Hypothalamus (tissue), 51 donors: ENCODE data around the gene CRYZL1.
A peak's percentile ranks its signal among the peaks of the same experiment; 100 is the strongest.

Experiments
- DNase-seq, 51 donors: peaks; one replicate each; lab custom pipeline; 2025; lab: John Stamatoyannopoulos, UW

The CRYZL1 gene

DNA sequence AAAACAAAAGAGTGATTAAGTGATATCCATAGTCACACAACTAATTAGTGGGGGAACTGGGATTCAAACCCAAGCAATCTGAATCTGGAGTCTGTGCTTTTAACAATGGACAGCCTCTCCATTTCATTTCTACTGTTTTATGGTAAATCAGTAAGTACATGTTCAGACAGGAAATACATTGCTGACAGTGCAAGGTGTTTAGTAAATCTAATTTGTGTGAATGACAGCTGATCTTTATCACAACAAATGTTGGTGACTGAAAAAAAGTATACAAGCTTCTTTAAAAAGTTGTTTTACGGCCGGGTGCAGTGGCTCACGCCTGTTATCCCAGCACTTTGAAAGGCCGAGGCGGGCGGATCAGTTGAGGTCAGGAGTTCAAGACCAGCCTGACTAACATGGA, 73.6 kb downstream of the CRYZL1 start:
- DNase-seq: no peak

- DNase-seq: no peak
Observed at GRCh38 chr21:33566514-33566913, 75.0 kb downstream of the CRYZL1 start.

GRCh38 chr21:33562389-33562788, 79.2 kb downstream of the CRYZL1 start:
- no peak for DNase-seq

DNA sequence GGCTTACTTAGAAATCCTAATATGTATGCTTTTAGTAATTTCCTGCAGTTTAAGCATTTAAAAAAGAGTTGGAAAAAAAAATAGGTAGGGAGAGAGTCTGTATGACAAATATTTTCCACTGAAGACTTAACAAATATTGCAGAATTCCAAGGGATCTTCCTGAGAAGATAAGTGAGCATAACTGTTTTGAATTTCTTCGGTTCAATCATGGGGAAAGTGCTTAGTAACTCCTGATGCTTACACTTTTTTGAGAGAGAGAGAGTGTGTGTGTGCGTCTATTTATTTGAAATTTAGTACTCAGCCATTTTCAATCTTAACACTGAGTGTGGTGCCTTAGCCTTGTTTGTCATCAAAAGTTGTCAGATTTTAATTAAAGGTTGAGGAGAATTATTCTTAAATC, 80.2 kb downstream of the CRYZL1 start:
- no peak for DNase-seq

DNA sequence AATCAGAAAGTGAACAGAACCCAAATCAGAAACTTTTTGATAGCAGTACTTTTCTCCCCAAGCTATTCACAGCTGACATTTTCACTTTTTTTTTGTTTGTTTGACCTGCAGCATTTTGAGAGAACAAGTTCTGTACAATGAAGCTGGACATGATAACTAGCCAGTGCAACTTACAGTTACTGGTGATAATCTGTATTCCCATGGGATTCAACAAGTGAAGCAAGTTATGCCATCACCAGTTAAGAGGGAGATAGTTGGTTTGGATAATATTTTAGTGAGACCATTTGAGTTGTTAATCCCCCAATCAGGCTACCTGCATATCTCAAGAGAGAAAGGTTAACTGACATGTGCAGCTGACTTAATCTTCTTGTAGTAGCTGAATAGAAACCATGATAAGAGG, 80.6 kb downstream of the CRYZL1 start:
- no peak for DNase-seq

DNA sequence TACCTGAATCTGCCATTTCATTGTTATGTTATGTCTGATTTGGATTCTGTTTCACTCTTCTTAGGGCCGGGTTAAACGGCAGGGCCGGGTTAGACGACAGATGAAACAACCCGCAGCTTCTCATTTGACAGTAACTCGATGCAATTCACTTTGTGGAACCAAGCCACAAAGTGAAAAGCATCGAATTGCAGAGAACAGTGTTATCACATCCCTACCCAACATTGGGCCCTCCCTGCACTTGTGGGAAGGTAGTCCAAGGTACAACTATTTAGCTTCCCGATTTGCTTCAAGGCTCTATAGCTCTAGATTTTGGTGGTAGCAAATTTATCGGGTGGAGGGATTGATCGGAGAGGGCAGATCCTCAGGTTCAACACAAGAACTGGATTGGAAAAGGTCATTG, 81.7 kb downstream of the CRYZL1 start:
- no peak for DNase-seq

DNA sequence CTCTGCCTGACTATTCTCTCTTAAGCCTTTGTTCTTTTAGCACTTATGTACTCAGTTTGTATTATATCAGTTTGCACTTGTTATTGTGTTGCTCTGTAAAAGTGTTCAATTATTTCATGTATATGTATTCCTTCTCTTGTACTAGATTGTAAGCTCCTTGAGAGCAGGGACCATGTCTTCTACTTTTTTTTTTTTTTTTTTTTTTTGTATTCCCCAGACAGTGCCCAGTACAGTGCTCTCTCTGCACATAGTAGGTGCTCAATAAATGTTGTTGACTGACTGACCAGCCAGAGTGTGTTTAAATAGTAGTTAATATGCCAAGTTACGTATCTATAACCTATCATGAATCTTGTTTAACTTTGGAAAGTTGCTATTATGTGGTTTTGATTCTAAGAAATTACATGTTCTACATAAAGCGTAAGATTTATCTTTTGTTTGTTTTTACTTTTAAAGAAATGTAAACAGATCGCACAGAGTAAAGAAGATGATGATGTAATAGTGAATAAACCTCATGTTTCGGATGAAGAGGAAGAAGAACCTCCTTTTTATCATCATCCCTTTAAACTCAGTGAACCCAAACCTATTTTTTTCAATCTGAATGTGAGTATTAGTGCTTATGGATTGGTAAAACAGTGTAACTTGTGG, 82.6 kb downstream of the CRYZL1 start:
- no peak for DNase-seq

DNA sequence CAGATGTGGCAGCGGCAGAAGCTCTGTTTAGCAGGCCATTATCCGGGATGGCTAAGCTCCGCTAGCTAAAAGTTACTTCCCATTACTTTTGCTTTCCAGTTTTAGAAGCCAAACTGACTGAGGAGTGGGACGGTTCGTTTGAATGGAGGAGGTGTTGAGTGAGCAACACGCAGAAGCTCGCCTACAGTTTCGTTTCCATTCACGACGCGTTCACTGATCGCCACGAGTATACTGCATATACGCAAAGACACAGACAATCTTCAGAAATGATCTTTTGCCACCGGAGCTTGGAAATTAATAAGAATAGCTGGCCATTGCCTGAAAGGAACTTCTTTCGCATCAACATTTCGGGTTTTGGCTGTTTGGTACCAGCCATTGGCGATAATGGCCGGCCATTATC, 84.1 kb downstream of the CRYZL1 start:
- no peak for DNase-seq

GRCh38 chr21:33554982-33555344, 86.6 kb downstream of the CRYZL1 start:
- no peak for DNase-seq

DNA sequence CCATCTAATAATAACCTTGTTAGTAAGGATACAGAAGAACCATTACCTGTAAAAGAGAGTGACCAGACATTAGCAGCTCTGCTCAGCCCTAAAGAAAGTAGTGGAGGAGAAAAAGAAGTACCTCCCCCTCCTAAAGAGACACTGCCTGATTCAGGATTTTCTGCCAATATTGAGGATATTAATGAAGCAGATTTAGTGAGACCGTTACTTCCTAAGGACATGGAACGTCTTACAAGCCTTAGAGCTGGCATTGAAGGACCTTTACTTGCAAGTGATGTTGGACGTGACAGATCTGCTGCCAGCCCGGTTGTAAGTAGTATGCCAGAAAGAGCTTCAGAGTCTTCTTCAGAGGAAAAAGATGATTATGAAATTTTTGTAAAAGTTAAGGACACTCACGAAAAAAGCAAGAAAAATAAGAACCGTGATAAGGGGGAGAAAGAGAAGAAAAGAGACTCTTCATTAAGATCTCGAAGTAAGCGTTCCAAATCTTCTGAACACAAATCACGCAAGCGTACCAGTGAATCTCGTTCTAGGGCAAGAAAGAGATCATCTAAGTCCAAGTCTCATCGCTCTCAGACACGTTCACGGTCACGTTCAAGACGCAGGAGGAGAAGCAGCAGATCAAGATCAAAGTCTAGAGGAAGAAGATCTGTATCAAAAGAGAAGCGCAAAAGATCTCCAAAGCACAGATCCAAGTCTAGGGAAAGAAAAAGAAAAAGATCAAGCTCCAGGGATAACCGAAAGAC, 87.1 kb downstream of the CRYZL1 start:
- DNase-seq: no peak

DNA sequence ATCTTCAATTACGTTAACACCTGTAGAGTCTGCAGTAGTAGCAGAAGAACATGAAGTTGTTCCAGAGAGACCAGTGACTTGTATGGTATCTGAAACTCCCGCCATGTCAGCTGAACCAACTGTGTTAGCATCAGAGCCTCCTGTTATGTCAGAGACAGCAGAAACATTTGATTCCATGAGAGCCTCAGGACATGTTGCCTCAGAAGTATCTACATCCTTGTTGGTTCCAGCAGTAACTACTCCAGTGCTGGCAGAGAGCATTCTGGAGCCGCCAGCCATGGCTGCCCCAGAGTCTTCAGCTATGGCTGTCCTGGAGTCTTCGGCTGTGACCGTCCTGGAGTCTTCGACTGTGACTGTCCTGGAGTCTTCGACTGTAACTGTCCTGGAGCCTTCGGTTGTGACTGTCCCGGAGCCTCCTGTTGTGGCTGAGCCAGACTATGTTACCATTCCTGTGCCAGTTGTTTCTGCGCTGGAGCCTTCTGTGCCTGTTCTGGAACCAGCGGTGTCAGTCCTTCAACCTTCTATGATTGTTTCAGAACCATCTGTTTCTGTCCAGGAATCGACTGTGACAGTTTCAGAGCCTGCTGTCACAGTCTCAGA, 88.4 kb downstream of the CRYZL1 start:
- no peak for DNase-seq

DNA sequence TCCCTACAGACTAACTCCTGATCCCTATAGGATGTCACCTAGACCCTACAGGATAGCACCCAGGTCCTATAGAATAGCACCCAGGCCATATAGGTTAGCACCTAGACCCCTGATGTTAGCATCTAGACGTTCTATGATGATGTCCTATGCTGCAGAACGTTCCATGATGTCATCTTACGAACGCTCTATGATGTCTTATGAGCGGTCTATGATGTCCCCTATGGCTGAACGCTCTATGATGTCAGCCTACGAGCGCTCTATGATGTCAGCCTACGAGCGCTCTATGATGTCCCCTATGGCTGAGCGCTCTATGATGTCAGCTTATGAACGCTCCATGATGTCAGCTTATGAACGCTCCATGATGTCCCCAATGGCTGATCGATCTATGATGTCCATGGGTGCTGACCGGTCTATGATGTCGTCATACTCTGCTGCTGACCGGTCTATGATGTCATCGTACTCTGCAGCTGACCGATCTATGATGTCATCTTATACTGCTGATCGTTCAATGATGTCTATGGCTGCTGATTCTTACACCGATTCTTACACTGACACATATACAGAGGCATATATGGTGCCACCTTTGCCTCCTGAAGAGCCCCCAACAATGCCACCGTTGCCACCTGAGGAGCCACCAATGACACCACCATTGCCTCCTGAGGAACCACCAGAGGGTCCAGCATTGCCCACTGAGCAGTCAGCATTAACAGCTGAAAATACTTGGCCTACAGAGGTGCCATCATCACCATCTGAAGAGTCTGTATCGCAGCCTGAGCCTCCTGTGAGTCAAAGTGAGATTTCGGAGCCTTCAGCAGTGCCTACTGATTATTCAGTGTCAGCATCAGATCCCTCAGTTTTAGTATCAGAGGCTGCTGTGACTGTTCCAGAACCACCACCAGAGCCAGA, 89.2 kb downstream of the CRYZL1 start:
- DNase-seq: no peak

DNA sequence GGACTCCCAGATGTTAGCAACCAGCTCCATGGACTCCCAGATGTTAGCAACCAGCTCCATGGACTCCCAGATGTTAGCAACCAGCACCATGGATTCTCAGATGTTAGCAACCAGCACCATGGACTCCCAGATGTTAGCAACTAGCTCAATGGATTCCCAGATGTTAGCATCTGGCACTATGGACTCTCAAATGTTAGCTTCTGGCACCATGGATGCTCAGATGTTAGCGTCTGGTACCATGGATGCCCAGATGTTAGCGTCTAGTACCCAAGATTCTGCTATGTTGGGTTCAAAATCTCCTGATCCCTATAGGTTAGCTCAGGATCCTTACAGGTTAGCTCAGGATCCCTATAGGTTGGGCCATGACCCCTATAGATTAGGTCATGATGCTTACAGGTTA, 89.9 kb downstream of the CRYZL1 start:
- DNase-seq: no peak

DNA sequence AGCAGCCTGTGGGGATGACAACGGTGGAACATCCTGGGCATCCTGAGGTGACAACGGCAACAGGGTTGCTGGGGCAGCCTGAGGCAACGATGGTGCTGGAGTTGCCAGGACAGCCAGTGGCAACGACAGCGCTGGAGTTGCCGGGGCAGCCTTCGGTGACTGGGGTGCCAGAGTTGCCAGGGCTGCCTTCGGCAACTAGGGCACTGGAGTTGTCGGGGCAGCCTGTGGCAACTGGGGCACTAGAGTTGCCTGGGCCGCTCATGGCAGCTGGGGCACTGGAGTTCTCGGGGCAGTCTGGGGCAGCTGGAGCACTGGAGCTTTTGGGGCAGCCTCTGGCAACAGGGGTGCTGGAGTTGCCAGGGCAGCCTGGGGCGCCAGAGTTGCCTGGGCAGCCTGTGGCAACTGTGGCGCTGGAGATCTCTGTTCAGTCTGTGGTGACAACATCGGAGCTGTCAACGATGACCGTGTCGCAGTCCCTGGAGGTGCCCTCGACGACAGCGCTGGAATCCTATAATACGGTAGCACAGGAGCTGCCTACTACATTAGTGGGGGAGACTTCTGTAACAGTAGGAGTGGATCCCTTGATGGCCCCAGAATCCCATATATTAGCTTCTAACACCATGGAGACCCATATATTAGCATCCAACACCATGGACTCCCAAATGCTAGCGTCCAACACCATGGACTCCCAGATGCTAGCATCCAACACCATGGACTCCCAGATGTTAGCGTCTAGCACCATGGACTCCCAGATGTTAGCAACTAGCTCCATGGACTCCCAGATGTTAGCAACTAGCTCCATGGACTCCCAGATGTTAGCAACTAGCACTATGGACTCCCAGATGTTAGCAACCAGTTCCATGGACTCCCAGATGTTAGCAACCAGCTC, 90.5 kb downstream of the CRYZL1 start:
- no peak for DNase-seq

- DNase-seq: no peak
Observed at GRCh38 chr21:33549848-33550771, 91.4 kb downstream of the CRYZL1 start.

GRCh38 chr21:33546086-33546485, 95.5 kb downstream of the CRYZL1 start:
- peak in 1 of 51 donors; percentile 1 for DNase-seq

DNA sequence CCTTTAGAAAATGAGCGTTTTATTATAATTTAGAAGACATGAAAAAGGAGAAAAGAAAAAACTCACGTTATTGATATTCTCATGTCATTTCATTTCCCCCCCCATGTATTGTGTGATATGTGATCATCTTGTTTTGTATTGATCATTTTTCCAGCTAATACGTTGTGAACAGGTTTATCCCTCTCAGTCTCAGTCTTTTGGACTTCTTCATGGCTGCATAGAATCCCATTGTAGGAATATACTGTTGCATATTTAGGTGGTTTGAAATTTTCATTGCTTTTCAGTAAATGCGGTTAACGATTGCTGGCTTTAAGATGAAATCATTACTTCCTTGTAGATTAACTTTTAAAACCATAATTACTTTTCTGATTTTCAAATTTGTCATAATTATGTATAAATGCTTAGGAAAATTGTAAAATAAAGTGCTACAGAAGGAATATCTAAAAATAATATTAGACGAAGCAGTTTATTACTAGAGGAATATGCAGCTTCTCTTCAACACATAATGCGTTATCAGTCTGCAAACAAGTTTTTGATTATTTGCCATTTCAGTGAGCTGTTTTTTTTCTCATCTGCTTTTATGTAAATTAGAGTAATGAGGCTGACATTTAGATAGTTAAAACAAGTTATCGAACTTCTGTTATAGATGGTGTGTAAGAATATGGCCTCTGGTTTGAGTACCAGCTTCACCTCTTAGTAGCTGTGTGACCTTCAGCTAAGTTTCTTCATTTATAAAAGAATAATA, 96.9 kb downstream of the CRYZL1 start:
- DNase-seq: no peak

DNA sequence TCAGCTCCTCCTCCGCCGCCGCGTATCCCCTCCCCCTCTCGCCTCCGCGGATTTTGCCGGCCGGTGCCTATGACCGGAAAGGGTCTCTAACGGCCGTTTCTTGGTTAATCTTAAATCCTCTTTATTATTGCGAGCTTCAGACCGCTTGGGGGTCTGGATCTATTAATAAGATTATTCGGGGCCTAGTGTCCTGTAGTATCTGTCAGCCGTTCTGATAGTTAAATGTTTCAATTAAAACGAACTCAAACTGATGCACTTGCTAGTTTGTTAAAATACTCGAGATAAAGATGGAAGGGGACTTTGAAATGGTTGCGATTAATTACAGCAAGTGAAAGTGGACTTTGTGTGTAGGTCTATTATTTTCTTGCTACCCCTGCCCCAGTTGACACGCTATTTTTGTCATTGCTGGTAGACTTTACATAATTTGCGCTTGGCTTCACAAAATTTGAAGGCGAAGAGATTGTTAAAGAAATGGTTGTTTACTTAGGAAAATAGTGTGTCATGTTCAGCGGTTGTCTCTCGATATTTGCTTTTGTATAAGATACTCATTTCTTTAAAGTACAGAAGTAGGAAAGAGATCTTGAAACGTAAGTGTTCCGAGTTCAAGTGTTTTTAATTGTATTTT, 97.9 kb downstream of the CRYZL1 start:
- no peak for DNase-seq
